ENCODE results near the gene ACY1. TPM values are rescaled to one million over a fixed set of nuclear protein-coding genes. Genes with fewer than 3 reads are reported as not detected.

The ACY1 gene
- total and polyA plus RNA-seq, 10 of the 15 experiments (the other 5 are each of a cell fraction or from before 2014, with no cell fraction given), result 18.5 to 42.2 (median 27.8) TPM

DNA sequence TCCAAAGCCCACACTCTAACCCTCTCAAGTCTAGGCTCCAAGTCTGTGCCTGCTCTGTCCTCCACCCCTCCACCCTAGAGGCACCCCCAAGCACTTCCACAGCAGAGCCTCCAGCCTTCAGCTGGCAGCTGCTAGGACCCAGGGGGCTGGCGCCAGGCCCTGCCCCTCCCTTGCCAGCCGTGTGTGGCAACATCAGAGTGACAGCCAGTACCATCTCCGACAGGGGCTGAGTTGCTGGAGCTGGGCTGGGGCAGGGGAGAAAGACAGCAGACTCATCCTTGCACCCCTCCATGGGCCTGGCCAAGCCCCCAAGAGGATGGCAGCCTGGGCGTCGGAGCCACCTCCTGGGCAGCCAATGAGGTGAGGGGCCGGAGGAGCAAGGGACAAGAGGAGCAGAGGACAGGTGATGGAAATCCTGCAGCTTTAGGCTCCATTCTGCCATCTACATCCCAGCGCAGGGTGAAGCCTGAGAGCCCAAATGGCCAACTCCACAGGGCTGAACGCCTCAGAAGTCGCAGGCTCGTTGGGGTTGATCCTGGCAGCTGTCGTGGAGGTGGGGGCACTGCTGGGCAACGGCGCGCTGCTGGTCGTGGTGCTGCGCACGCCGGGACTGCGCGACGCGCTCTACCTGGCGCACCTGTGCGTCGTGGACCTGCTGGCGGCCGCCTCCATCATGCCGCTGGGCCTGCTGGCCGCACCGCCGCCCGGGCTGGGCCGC, 28.0 kb upstream of the ACY1 start, which contains the start of gene GPR62:
GPR62 (plus strand) TSS at position 207 of the 718 bp plus-strand sequence; CDS start at position 479, 272 bp downstream.
- Histone ChIP-seq H3K4me1 (ENCODE audit: control insufficient read depth, insufficient read depth, low read length) (no peaks in the 10 kb centered on the region), H4K20me1 (ENCODE audit: control insufficient read depth, insufficient read depth) (no peaks in the 10 kb centered on the region), H3K27me3 (replicated peaks in 1 of 2; ENCODE audit: control insufficient read depth in 2 of 2, insufficient read depth in 2 of 2, low read length in 1 of 2) (peaks cover 0 to 8% of the 10 kb centered on the region in 2 experiments; a peak in 3 of 4 replicates), H3K9ac (ENCODE audit: control insufficient read depth, insufficient read depth, low read length) (no peak within 1 kb of the TSS), H3K4me3 (no peak within 1 kb of the TSS), H3K4me2 (ENCODE audit: control insufficient read depth, insufficient read depth) (peak within 1 kb of the TSS; percentile 22; the same call in 1 of the 2 replicates), H2AFZ (ENCODE audit: control insufficient read depth, low read depth, low read length) (no peak within 1 kb of the TSS; the same call in 1 of the 2 replicates), H3K27ac (ENCODE audit: control insufficient read depth, insufficient read depth) (no peak within 1 kb of the TSS), H3K79me2 (ENCODE audit: control insufficient read depth, insufficient read depth, low read length) (no peaks in the 10 kb centered on the region), H3K9me3 (replicated peaks; ENCODE audit: control insufficient read depth, insufficient read depth, low read length) (no peaks in the 10 kb centered on the region), H3K36me3 (ENCODE audit: control insufficient read depth in 2 of 2, insufficient read depth in 2 of 2, low read length in 1 of 2) (no peaks in the 10 kb centered on the region)
- ChIA-PET POLR2A (no interaction called here), RAD21 (ENCODE audit: unreplicated experiment) (no interaction called here), CTCF (interaction anchor here (1.5 to 1.6 kb wide), 2 partner anchors 13 to 14 kb away, joined by 4 to 5 read pairs; partner anchors contain the start of genes PARP3 and RRP9), SMC1A (ENCODE audit: uncharacterized antibody, unreplicated experiment) (no interaction called here)
- intact Hi-C loops (cut with micrococcal nuclease; ENCODE audit: unreplicated experiment) (no loop called here), in situ Hi-C loops (cut with MboI) (no loop called here)
- DNase-seq (ENCODE audit: low read depth, low spot score) (no peak), ATAC-seq (no peak), FAIRE-seq (no peak)
- 74% methylated on average over 33 of the region's 33 CpGs for WGBS (ENCODE audit: insufficient coverage, insufficient replicate concordance, low lambda C conversion rate, missing lambda C conversion rate)
- TF ChIP-seq RAD51 (IDR thresholded peaks at IDR 0.05) (no peak), PAX8 (IDR thresholded peaks at IDR 0.05) (no peak), ZZZ3 (IDR thresholded peaks at IDR 0.05; ENCODE audit: control insufficient read depth, insufficient read length, low read depth) (no peak), IKZF1 (conservative IDR thresholded peaks at IDR 0.05) (no peak), ZNF384 (IDR thresholded peaks at IDR 0.05; ENCODE audit: borderline replicate concordance, low read depth, low read length) (no peak), ZNF207 (IDR thresholded peaks at IDR 0.05; ENCODE audit: borderline replicate concordance) (no peak), ASH2L (IDR thresholded peaks at IDR 0.05; ENCODE audit: borderline replicate concordance, low read depth) (no peak), ZNF274 (IDR thresholded peaks at IDR 0.05; ENCODE audit: insufficient read depth, insufficient read length) (no peak), EP300 (IDR thresholded peaks at IDR 0.05; ENCODE audit: borderline replicate concordance in 1 of 2, control insufficient read depth in 1 of 2, low read depth in 2 of 2, low read length in 2 of 2) (no peak), KLF5 (IDR thresholded peaks at IDR 0.05; ENCODE audit: partially characterized antibody) (no peak), MYC (IDR thresholded peaks at IDR 0.05; ENCODE audit: insufficient read depth, insufficient read length, insufficient replicate concordance, low read length, severe bottlenecking) (no peak)
- TF ChIP-seq, protein P1, sequence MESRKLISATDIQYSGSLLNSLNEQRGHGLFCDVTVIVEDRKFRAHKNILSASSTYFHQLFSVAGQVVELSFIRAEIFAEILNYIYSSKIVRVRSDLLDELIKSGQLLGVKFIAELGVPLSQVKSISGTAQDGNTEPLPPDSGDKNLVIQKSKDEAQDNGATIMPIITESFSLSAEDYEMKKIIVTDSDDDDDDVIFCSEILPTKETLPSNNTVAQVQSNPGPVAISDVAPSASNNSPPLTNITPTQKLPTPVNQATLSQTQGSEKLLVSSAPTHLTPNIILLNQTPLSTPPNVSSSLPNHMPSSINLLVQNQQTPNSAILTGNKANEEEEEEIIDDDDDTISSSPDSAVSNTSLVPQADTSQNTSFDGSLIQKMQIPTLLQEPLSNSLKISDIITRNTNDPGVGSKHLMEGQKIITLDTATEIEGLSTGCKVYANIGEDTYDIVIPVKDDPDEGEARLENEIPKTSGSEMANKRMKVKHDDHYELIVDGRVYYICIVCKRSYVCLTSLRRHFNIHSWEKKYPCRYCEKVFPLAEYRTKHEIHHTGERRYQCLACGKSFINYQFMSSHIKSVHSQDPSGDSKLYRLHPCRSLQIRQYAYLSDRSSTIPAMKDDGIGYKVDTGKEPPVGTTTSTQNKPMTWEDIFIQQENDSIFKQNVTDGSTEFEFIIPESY (IDR thresholded peaks at IDR 0.05), result no peak
- TF ChIP-seq, protein P2, sequence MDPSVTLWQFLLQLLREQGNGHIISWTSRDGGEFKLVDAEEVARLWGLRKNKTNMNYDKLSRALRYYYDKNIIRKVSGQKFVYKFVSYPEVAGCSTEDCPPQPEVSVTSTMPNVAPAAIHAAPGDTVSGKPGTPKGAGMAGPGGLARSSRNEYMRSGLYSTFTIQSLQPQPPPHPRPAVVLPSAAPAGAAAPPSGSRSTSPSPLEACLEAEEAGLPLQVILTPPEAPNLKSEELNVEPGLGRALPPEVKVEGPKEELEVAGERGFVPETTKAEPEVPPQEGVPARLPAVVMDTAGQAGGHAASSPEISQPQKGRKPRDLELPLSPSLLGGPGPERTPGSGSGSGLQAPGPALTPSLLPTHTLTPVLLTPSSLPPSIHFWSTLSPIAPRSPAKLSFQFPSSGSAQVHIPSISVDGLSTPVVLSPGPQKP (IDR thresholded peaks at IDR 0.05; ENCODE audit: low read depth, low read length), result no peak
- no TSS peak for BruUV-seq (replicated peaks)

Data from GM12878 (cell line).